GM12874 (cell line): ENCODE results near the gene TENT4A.
A peak's percentile ranks its signal among the peaks of the same experiment; 100 is the strongest.

Experiments used
- CTCF ChIP-seq: IDR thresholded peaks from 2 replicates; pipeline ENCODE4 v1.5.1; 2011; ENCODE audit warnings: low read depth, mild to moderate bottlenecking, control low read depth, low read length, moderate library complexity; ENCODE audit not compliant: insufficient read depth

The TENT4A gene

GRCh38 chr5:6740586-6741150, 27.4 kb downstream of the TENT4A start:
- no peak for TF ChIP-seq CTCF

DNA sequence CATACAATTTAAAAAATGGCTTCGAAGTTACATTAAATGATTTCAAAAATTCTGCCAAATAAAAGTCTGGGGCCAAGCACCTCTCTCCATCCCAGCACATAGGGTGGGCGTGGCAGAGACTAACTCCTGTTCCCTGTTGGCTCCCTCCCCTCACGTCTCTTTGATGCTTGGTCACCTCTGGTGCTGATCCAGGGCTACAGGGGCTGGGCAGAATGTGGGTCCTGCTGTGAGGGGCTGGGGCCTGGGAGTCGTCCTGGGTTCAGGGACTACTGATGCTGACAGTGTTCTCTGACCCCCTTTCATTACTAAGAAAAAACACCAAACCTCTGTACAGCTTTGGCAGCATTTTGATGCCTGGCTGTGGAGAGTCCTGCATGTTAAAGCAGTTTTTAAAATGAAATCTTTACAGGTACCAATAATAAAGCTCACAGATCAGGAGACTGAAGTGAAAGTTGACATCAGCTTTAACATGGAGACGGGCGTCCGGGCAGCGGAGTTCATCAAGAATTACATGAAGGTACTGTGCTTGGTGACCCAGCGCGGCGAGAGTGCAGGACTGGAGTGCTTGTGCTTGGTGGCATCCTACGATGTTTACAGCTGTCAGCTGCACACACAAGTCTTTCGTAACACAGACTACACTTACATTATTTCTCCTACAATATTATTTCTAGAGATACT, 29.0 kb downstream of the TENT4A start:
- no peak for TF ChIP-seq CTCF

GRCh38 chr5:6743161-6743560, 29.9 kb downstream of the TENT4A start:
- TF ChIP-seq CTCF: no peak

GRCh38 chr5:6744841-6745705, 31.8 kb downstream of the TENT4A start:
- no peak for TF ChIP-seq CTCF

DNA sequence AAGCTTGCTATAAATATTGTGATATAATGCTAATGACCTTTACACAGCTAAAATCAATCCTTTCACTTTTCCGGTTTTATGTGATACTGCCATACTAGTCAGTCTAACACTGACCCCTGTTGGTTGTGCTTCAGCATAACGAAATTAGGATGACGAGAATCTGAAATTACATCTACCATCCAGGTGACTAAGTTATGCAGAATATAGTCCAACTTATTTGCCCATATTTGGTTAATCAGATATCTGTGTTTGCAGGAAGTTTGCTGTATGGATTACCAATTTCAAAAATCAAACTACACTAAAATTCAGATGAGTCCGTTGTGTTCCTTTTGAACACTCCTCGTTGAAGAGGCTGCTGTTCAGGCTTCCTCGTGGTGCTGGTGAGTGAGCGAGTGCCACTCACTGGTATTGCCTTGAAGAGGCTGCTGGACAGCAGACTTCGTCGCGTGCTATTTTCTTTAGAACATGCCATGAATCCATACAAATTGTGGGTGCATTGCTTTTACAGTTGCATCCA, 32.5 kb downstream of the TENT4A start:
- TF ChIP-seq CTCF: peak; percentile 60

GRCh38 chr5:6746244-6746643, 33.0 kb downstream of the TENT4A start:
- TF ChIP-seq CTCF: no peak

DNA sequence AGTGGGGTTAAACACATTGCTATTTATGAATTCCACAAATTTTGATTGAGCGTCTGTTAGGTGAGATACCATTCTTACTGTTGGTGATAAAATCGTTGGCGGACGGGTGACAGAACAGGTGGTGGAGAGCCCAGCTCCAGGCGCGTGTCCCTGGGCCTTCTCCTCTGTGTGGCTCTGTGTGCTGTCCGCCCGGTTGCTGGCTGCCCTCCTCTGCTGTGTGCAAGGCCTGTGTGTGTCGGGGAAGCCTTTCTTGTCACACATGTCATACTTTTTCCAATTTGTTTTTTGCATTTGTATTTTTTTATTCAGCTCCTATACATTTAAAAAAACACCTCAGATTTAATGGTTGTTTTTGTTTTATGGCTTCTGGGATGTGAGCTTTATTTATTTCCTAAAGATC, 33.9 kb downstream of the TENT4A start:
- TF ChIP-seq CTCF: no peak
